Activated CD4-positive, alpha-beta T cell treated with anti-CD3 and anti-CD28 coated beads for 1 hour (primary cell): Measurements from ENCODE around the gene NAT8L.

ENCODE experiments used
- DNase-seq: peaks from one replicate; pipeline ENCODE4 v3.0.0-alpha.2; 2020

NAT8L gene

DNA sequence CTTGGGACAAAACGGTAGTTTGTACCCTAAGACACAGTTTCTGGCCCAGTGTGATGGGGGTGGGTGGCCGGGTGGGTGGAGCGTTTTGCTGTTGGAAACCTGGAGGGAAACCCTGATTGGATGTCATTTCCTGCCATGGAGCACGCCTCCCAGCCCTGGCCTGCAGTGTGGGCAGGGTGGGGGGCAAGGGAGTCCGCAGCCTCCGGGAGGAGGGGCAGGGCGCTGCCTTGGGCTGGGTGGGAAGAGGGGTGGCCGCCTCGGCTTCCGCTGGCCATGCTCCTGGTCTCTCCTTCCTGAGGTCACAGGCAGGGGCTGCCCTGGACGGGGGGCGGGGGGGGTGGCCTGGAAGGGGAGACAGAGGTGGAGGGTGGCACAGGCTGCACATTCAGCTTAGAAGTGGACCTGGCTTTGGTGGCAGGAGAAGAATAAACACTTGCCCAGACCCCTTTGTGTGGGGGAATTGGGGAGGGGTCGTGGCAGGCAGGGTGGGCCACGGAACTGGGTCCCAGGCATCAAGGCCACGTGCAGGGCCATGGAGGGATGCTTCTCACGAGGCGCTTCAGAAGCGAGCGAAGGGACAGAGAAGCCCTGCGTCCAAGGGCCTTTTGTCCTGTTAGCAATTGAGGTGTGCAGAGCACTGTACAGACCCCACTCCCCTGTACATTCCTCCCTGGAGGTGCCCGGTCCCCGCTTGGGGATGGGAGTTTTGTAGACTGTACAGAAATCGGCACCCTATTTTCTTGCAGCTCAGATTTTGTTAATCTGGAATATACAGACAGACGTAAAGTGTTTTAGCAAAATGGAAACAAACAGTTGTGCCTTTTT lies 6.2 kb downstream of the NAT8L start:
- no peak for DNase-seq

DNA sequence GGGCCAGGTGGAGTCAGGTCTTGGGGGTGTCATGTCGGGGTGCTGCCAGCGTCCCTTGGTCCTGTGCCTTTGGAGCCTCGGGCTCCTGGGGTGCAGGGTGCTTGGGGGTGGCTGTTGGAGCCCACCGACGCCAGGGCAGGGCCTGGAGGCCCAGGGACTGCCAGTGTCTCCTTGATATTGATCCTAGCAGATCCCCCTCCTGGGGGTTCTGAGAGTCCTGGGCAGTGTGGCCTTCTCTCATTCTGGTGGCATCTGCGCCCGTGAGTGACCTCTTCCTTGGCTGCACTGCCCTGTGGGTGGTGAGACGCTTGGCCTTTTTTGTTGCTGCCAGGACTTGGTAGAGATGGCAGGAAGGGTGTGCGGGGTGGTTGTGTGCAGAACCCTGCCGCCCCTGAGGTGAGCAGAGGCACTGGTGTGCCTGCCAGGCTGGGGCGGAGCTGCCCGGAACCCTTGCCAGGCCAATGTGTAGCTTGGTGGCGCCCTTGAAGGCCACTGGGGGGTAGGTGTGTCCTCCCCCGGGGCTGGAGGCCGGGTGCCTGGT lies 7.0 kb downstream of the NAT8L start:
- no peak for DNase-seq

DNA sequence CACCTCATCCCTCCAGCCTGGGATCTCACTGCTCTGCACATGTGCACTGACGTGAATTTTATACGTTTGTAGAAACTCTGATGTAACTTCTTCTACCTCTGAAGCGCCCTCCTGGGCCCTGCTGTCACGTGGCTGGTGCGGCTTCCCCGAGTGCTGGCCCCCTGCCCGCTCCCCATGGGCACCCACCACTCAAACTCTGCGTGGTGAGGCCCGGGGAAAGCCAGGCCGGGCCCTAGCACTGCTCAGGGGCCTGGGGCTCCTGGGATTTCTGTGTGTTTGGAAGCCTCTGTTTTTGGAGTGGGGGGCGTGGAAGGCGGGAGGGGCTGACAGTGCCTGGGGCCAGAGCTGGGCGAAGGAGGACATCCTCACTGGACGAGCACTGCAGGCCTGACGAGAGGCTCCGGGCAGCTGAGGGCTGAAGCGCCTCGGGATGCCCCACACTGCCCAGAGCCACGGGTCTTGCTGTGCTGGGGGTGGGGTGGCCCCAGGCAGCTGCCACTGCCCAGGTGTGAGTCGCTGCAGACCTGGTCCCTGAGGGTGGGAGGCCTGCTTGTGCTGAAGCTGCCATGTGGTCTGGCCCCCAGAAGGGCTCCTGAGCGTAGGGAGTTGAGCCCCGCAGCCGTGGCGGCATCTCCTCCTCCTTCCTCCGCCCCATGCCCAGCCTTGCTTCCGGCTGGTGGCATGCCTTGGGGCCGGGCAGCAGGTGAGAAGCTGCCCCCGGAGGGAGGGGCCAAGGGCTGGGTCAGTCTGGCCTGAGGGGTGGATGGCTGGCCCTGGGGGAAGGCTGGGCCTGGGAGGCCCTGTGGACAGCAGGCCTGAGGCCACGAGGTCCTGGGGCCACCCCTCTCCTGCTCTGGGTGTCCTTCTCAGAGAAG lies 7.7 kb downstream of the NAT8L start:
- DNase-seq, result no peak

DNA sequence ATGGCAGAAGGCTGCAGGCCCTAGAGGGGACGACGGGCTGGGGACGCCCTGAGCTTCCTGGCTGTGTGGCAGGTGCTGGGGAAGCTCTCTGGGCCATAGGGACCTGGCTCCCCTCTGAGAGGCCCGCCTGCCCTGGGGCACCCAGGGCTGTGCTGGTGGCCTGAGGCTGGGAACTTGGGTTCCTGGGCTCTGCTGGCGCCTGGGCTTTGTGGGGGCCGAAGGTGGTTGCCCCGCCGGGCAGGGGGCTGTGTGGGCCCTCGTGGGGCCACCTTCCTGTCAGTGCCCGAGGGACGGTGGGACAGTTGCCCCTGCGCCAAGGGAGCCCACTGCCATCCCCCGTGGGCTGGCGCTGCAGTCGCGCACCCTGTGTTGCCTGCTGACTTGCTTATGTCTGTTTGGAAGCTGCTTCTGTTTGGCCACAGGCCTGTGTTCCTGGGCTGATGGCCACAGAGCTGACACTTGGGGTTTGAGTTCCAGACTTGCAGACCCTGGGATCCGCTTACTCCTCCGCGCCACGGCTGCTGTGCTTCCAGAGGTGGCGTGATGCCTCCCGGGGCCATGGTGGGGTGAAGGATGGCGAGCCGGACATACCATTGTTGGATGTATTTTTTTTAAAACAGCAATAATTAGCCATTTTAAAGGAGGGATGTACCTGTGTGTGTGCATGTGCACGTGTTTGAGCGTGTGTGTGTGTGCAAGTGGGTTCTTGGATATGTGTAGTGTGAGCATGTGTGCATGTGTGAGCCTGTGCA lies 8.5 kb downstream of the NAT8L start:
- DNase-seq, result no peak

DNA sequence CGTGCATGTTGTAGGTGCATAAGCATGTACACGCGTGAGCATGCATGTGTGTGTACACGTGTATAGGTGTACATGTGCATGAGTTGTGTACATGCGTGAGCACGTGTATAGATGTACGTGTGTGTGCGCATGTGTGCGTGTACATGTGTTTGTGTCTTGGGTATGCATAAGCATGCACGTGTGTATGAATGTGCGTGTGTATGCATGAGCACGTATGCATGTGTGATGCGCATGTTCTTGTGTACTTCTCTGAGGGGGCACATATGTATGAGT lies 9.0 kb downstream of the NAT8L start:
- DNase-seq, result no peak

DNA sequence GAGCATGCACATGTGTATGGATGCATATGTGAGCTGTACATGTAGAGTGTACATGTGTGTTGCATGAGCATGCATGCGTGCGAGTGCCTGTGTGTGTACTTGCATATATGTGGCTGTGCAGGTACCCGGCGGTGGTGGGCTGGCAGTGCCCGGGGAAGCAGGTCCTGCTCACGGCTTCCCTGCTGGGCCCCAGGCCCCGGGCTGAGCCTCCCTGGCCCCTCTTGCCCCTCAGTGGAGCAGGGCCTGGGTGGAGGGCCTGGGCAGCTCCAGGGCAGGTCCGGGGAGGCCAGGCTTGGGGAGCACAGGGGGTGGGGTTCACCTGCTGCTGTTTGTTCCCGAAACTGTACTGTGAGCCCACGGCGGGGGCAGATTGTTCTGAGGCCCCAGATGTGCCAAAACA lies 9.4 kb downstream of the NAT8L start:
- no peak for DNase-seq

DNA sequence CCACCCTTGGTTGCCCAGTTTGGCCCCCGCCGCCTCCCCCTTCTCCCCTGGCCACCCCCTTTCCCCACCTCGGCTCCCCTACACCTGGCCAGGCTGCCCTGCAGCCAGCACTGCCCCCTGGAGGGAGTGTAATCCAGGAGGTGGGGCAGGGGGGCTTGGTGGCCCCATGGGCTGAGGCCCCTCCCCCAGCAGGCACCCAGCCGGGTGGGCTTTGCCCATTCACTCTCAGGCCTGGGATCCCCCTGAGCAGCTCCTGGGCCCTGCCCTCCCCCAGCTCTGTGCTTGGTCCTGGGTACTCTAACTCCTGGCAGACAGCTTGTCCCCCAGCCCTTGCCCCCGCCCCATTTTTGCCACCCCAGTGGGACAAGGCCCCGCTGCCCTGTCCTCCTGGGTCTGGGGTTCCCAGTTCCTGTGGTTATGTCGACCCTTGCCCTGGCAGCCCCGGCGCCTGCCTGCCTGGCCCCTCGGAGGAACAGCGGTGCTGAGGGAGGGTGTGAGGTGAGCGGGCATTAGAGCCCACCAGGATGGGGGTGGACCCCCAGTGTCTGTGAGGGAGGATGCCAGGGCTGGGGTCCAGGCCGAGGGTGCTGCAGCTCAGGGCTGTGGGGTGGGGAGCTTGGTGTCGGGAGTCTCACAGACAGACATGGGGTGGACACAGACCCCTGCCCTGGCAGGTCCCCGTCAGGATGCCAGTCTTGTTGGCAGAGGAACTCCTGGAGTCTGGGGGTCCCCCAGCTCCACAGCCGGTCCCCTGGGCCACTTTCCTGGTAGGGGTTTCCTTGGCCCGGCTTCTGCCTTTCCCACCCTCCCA lies 10.2 kb downstream of the NAT8L start:
- DNase-seq, result no peak

DNA sequence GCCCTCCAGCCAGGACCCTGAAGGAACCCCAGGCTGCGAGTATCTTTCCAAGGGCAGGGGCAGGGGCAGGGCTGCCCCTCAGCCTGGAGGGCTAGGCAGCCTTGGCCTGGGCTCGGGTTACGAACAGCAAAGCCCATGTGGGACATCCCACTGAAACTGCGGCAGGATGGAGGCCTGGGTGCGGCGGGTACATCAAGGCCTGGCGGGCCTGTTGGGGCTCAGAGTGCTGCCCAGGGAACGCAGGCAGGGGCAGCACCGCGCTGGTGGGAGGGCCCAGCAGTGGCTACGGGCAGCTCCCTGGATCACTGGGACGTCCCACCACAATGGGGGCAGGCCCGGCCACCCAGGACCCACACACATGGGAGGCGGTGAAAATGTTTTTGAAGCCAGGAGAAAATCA lies 10.9 kb downstream of the NAT8L start:
- no peak for DNase-seq

DNA sequence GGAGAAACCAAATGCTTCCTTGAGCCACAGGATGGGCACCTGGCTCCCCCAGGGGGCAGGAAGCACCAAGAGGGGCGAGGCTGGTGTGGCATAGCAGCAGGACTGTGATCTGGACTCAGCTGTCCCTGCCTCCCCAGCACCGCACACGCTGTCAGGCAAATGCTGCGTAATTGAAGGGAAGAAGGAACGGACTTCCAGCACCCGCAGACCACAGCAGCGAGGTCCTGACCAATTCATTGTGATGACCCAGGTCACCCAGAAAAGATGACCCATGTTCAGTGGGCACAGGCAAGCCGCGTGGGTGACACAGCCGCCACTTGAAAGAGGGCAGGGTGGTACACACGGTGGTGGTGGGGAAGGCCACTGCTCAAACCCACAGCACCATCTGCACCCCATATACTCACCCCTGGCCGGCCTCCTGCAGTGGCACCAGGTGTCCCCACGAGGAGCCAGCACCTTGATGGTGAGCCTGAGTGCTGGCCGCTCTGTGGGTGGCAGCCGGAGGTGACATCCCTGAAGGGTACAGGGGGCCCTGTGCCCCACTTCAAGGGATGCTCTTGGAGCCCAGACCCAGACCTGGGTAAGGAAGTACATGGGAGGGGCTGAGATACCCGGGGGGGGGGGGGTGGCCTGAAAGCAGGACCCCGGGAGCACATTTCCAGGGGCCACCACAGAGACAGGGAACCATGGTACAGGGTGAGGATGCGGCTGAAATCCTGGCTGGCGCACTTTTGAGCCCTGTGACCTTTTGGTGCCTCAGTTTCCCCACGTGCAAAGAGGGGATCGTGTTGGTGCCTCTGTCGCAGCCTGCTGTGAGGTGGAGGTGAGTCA lies 11.5 kb downstream of the NAT8L start:
- DNase-seq, result no peak

DNA sequence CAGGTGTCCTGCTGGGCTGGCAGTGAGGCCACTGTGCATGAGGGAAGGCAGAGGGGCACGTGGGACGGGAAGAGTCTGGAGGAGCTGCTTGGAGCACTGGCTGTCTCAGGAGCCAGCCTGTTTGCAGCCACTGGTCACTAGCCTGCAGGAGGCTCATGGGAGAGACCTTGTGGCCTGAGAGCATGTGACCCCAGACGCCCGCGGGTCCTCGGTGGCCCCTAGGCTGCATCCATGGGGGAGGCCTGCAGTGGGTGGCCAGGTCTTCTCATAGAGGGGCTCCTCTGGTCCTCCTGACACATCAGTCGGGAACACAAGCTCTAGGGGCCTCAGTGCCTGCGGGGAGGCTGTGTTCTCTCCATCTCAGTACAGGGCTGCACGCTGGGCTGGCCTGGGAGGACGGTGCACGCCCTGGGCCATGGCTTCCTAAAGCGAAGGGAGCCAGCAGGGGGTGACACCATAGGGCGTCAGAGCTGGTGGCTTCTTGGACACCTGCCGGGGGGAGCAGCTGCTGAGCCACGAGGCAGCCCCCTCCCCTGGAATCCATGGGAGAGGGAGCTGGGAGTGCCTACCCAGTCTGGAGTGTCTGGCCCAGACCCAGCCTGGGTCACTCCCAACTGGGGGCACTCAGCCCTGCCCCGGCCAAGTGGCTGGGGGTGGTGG lies 12.3 kb downstream of the NAT8L start:
- no peak for DNase-seq

DNA sequence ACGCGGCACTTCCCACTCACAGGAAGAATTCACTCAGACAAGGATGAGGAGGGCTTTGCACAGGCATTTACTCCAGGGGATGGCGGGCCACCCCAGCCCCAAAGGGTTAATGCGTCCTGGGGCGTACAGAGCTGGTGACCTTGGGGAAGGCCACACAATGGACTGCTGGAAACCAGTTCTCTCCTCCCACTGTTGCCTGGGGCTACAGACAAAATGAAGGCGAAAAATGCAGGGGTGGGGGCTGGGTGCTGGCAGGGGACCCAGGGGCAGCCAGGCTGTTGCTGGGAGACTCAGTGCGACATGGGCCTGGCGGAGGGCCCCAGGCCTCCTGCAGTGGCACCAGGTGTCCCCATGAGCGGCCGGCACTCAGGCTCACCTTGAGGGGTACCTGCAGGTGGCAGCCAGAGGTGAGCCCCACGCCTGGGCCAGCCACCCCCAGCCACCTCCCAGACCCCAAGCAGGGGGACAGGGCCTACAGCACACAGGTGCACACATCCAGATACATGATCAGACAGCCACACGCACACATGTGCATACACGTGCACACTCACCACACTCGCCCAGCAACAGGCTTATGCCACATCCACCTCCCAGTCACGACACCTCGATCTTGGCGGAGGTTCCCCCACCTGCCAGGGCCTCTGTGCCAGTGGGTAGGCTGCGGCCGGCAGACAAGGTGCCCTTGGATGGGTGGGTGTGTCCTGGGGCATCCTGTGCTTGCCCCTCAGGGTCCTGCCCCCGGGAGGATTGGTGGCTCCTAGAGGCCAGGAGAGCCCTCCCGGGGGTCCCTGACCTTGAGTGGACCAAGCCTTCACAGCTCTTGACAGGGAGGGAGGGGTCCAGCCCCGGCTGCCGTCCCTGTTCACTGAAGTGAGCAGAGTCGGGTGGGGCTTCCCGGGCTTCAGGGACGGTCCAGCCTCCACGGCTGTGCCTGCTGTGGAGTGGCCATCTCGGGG lies 13.1 kb downstream of the NAT8L start:
- DNase-seq, result no peak

DNA sequence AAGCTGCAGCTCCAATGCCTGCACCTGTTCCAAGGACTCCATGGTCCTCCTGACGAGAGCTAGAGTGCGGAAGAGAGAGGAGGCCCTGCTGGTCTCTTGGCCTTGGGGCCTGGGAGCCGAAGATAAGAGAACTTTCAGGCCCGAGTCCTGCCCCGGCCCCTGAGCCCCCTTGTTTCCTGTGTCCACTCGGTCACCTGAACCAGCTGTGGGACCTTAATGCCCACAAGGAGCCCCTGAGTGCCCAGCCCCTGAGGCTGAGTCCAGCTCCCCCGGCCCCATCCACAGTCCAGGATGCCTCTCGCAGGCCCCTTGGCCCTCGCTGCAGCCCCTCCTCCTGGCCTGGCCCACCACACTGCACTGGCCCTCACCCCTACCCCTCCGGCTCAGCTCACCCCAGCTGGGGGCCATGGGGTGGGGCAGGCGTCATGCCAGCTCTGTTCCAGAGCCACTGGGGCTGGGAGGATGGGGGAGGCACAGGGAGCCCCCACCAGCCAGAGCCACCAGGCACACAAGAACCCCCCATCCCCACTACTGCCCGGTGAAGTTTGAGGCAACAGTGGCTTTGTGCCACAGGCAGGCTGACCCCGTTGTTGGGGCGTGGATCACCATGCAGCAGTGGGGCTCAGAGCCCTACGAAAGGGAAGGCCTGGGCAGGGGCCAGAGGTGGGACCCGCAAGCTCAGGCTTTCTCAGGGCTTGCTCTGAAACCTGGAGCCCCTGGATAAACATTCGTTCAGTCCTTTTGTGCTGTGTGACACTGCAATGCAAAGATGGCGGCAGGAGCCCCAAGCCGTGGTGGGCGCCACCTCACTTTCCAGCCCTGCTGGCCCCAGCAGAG lies 14.1 kb downstream of the NAT8L start:
- no peak for DNase-seq

DNA sequence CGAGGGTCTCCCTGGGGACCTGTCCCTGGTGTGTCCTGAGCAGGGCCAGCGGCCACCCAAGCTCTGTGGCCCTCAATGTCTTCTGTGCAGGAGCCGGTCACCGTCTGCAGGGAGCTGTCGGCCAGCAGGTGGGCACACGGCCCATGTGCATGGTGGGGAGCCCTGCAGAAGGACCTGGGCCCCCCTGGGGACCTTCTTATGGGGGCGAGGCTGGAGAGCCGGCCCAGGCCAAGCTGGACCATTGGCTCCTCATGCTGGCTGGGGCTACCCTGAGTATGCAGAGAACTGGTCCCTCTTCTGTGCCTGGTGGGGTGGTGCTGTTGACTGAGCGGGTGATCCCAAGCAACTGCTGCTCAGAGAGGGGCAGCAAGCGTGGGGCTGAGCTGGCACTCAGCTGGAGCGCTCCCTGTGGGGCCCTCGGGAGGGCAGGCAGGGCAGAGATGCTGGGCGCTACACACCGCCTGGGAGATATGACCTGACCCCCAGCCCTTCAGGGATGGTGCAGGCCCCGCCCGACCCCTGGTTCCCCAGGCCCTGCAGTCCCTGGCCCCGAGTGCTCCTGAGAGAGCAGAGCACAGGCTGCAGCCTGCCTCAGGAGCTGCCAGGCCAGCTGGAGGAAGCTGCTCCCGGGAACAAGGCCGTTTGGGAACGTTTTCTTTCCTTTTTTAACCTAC lies 14.8 kb downstream of the NAT8L start:
- no peak for DNase-seq

DNA sequence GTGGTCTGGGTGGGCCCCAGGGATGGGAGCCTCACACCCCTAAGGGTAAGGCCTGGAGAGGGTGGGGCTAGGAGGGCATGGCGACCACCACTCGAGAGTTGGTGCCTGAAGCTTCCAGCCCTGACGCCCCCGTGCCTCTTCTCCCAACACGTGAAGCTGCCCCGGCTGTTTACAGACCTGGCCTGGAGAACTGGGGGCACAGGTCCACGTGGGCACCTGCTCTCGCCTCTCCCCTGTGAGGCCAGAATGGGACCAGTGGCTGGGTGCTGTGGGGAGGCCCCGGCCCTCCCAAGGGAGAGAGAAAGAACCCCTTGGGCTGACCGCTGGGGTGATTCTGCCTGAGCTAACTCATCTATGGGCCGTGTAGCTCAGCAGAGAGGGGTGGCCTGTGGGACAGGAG lies 15.5 kb downstream of the NAT8L start:
- DNase-seq, result no peak

DNA sequence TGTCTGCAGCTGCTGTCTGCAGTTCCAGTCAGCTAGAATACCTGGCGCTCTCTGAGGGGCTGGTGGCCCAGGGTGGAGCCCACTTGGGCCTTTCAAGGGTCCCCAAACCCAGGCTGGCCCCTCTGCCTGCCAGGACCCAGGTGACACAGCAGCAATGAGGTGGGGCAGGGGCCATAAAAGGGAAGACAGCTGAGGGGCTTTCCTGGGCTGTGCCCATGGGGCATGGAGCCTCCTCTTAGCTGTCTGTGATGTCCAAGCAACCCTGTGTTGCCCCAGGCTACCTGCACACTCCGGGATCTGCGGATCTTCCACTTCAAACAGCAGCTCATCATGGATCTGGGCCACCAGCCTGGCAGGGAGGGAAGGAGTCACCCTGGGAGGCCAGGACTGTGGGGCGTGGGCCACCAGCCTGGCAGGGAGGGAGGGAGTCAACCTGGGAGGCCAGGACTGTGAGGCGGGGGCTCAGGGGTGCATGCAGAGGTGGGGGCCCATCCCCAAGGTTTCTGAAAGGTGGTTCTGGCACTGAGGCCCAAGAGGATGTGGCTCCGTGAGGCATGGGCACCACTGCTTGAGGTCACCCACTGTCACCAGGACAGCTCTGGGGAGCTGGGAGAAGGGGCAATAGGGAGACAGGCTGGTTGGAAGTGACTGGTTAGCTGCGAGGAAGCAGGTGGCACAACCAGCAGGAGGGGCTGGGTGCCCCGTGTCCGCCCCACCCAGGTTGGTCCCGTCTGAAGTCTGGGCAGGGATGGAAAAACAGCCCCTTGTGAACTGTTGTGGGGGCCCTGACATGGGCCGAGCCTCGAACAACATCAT lies 16.3 kb downstream of the NAT8L start:
- no peak for DNase-seq

DNA sequence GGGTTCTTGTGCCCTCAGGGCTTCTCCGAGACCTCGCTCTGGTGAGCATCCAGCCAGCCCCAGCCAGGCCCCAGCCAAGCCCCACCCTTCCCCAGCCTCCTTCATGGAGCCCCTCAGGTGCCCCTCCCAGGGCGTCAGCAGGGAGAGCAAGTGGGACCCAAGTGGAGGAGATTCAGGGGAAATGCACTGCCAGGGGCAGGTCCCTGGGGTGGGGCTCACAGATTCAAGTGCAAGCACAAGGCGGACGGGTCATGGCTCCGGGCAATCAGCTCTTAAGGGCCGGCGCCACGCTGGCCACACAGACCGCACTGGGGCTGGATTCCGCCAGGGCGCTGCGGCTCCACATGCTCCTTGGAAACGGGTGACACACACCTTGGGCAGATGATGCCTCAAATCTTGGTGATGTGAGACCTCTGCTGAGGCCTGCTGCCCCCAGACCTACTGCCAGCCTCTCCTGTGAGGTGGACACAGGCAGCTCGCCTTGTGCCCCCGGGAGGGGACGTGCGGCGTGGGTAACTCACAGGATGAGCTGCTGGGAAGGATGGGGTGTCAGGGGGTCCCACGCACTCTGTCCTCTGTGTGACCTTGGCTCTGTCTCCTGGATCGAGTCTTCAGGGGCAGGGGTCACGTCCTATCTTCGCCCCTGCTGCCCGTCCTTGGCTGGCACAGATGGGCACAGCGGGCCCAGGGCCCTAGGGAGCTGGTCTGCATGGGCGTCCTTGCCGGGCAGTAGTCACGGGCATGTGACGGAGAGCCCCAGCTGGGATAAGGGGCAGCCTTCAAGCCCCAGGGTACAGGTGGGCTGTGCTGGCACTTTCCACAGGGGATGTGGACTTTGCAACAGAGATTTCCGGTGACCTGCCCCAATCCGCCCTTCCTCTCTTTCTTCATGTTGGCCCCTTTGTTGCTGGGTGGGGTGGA lies 17.1 kb downstream of the NAT8L start:
- DNase-seq, result no peak
